HepG2 (cell line): ENCODE data around the gene DDHD1. TPM values are rescaled to one million over a fixed set of nuclear protein-coding genes. Genes with fewer than 3 reads are reported as not detected.

Experiments used
- ATAC-seq: fragments of 200-7000 bp; cut with Tn5 transposase; 3 replicates; pipeline ENCODE4 v1.9.1; 2020; ENCODE audit warnings: mild to moderate bottlenecking, moderate library complexity
- BruUV-seq: library from RNA; stranded (reverse); fragments of 400-500 nt; replicated peaks from 2 replicates; lab custom pipeline; 2021; lab: Mats Ljungman, UMichigan
- CTCF ChIA-PET: fragments of 300-600 bp; formaldehyde crosslinking; extraction: SDS; loops from one replicate; lab custom pipeline; 2021; ENCODE audit warnings: low total read pairs, inconsistent platforms, low intra/inter-chr PET ratio; lab: Yijun Ruan, JAX
- POLR2A ChIA-PET: fragments of 350-600 bp; sonication (Branson Sonifier 250); formaldehyde crosslinking; loops from one replicate; lab custom pipeline; 2020; ENCODE audit warnings: antibody characterized with exemption, inconsistent platforms; lab: Yijun Ruan, JAX
- DNase-seq: peaks from one replicate; pipeline ENCODE4 v3.0.0-alpha.2; 2015; ENCODE audit warnings: low spot score
- FAIRE-seq: peaks from 3 replicates; lab custom pipeline; 2011; peaks lifted over from hg19 to GRCh38; lab: Jason Lieb, UNC
- H2AFZ ChIP-seq: one replicate; pipeline ENCODE4 v1.6.1; 2011; ENCODE audit warnings: low read length, inconsistent platforms
- H3K27ac ChIP-seq: fragments of 300-600 bp; 3 replicates; pipeline ENCODE4 v1.8.0; 2011; ENCODE audit warnings: mixed run types, mild to moderate bottlenecking, mixed read lengths, low read length, inconsistent platforms; ENCODE audit not compliant: insufficient read depth; ENCODE audit errors: extremely low read length
- H3K27me3 ChIP-seq, 2 experiments: fragments of 200-600 bp in 1 of 2; 2 replicates in 1 of 2; 3 replicates in 1 of 2; pipeline versions ENCODE4 v1.6.0 to v1.8.0; 2011; ENCODE audit warnings: low read length in 2 of 2, mild to moderate bottlenecking in 2 of 2, moderate library complexity in 2 of 2, inconsistent platforms in 1 of 2; ENCODE audit not compliant: insufficient read depth in 2 of 2, control insufficient read depth in 1 of 2
- H3K36me3 ChIP-seq, 2 experiments: fragments of 200-600 bp in 1 of 2; replicated peaks in 1 of 2; 2 replicates in 1 of 2; 3 replicates in 1 of 2; pipeline versions ENCODE4 v1.5.1 to v1.8.0; 2011; ENCODE audit warnings: low read length in 2 of 2, inconsistent platforms in 1 of 2; ENCODE audit not compliant: insufficient read depth in 2 of 2, control insufficient read depth in 1 of 2
- H3K4me1 ChIP-seq: 2 replicates; pipeline ENCODE4 v1.5.1; 2012; ENCODE audit warnings: low read length, inconsistent platforms; ENCODE audit not compliant: insufficient read depth
- H3K4me2 ChIP-seq: 2 replicates; pipeline ENCODE4 v1.6.0; 2011; ENCODE audit warnings: low read depth, low read length, inconsistent platforms
- H3K4me3 ChIP-seq, 3 experiments: fragments of 200-600 bp in 1 of 3; sonication (generic), shearing (Covaris generic) in 1 of 3; replicated peaks in 1 of 3; 2 replicates each; pipeline ENCODE4 v1.5.1; 2011 to 2016; ENCODE audit warnings: low read length in 3 of 3, inconsistent platforms in 2 of 3, low read depth in 2 of 3, mild to moderate bottlenecking in 2 of 3, control low read depth in 1 of 3, mixed read lengths in 1 of 3; ENCODE audit not compliant: insufficient read depth in 1 of 3
- H3K79me2 ChIP-seq: one replicate; pipeline ENCODE4 v1.6.1; 2011; ENCODE audit warnings: low read length, inconsistent platforms; ENCODE audit not compliant: insufficient read depth
- H3K9ac ChIP-seq: 2 replicates; pipeline ENCODE4 v1.6.0; 2011; ENCODE audit warnings: mild to moderate bottlenecking, low read depth, low read length, inconsistent platforms; ENCODE audit not compliant: insufficient read depth
- H3K9me3 ChIP-seq: 2 replicates; pipeline ENCODE4 v1.5.1; 2012; ENCODE audit warnings: mild to moderate bottlenecking, low read length
- H4K20me1 ChIP-seq: 2 replicates; pipeline ENCODE4 v1.6.0; 2011; ENCODE audit warnings: inconsistent platforms, mild to moderate bottlenecking, low read length, moderate library complexity; ENCODE audit not compliant: insufficient read depth
- AKNA ChIP-seq: sonication (generic); formaldehyde crosslinking; IDR thresholded peaks from 2 replicates; pipeline ENCODE4 v1.4.0; 2020; ENCODE audit warnings: missing genetic modification reagents, borderline replicate concordance
- BORCS8-MEF2B ChIP-seq: sonication (generic); formaldehyde crosslinking; IDR thresholded peaks from 2 replicates; pipeline ENCODE4 v1.8.0; 2022; ENCODE audit warnings: mild to moderate bottlenecking, missing genetic modification reagents
- MBNL3 ChIP-seq: fragments of 250-450 bp; sonication (Bioruptor Pico); conservative IDR thresholded peaks from 2 replicates; pipeline ENCODE4 v1.8.0; 2022; ENCODE audit warnings: mild to moderate bottlenecking, inconsistent platforms
- RARG ChIP-seq: sonication (generic); formaldehyde crosslinking; IDR thresholded peaks from 2 replicates; pipeline ENCODE4 v1.4.0; 2020; ENCODE audit warnings: low read depth, mild to moderate bottlenecking, missing genetic modification reagents
- TP53 ChIP-seq: sonication (generic); formaldehyde crosslinking; conservative IDR thresholded peaks from 2 replicates; pipeline ENCODE4 v1.4.0; 2020; ENCODE audit warnings: missing genetic modification reagents
- ZHX1 ChIP-seq: sonication (generic); formaldehyde crosslinking; IDR thresholded peaks from 2 replicates; pipeline ENCODE4 v1.8.1; 2022; ENCODE audit warnings: low read depth, mild to moderate bottlenecking, missing genetic modification reagents
- ZNF264 ChIP-seq: sonication (generic); formaldehyde crosslinking; IDR thresholded peaks from 2 replicates; pipeline ENCODE4 v1.4.0; 2020; ENCODE audit warnings: missing genetic modification reagents
- ZNF550 ChIP-seq: sonication (generic); formaldehyde crosslinking; IDR thresholded peaks from 2 replicates; pipeline ENCODE4 v1.4.0; 2020; ENCODE audit warnings: mild to moderate bottlenecking, missing genetic modification reagents, borderline replicate concordance
- ZNF713 ChIP-seq: sonication (generic); formaldehyde crosslinking; IDR thresholded peaks from 2 replicates; pipeline ENCODE4 v1.4.0; 2020; ENCODE audit warnings: mild to moderate bottlenecking, missing genetic modification reagents
- ZNF816 ChIP-seq: sonication (generic); formaldehyde crosslinking; IDR thresholded peaks from 2 replicates; pipeline ENCODE4 v1.8.0; 2022; ENCODE audit warnings: missing genetic modification reagents, mild to moderate bottlenecking, borderline replicate concordance
- ZNF878 ChIP-seq: sonication (generic); formaldehyde crosslinking; IDR thresholded peaks from 2 replicates; pipeline ENCODE4 v1.8.1; 2023; ENCODE audit warnings: mild to moderate bottlenecking, missing genetic modification reagents, moderate library complexity
- whole genome bisulfite sequencing: methylation state at CpG from one replicate; pipeline ENCODE4 v1.1.6; 2017; ENCODE audit warnings: low lambda C conversion rate; 5-methylcytosine and 5-hydroxymethylcytosine counted together
- in situ Hi-C: cut with HindIII; loops from 2 replicates; pipeline ENCODE4 v1.10.0; 2017; ENCODE audit warnings: low pct_unique_long_range_greater_than_20kb; ENCODE audit not compliant: extremely low pct_ligation_motif_present
- intact Hi-C: fragments of 100-400 bp; cut with micrococcal nuclease; formaldehyde crosslinking; loops from one replicate; pipeline ENCODE4 v1.10.0; 2022; ENCODE audit not compliant: unreplicated experiment
- polyA plus RNA-seq, 8 experiments: library from polyadenylated mRNA; depleted of rRNA in 3 of 8; stranded (reverse) in 7 of 8; unstranded in 1 of 8; fragments of >200 nt; fragmentation: Illumina TruSeq in 4 of 8; extraction: Trizol in 4 of 8; gene quantifications; 2 replicates each; pipeline versions ENCODE4 v1.2.1 to v1.2.3, GENCODE V29; 2011 to 2016; ENCODE audit warnings: low read depth in 4 of 8, missing spikeins in 1 of 8, mixed read lengths in 1 of 8; ENCODE audit not compliant: insufficient read depth in 1 of 8
- total RNA-seq, 5 experiments: library from RNA; depleted of rRNA; stranded (reverse); fragments of >200 nt; fragmentation: Illumina TruSeq; extraction: Trizol; gene quantifications; 2 replicates each; pipeline ENCODE4 v1.2.3, GENCODE V29; 2016; ENCODE audit warnings: low read depth in 1 of 5

DDHD1 gene
- total and polyA plus RNA-seq, 2 of the 13 experiments (the other 11 are each of a cell fraction or from before 2014, with no cell fraction given), result 4.6 to 8.3 TPM

- TF ChIP-seq AKNA (CRISPR knock-in tag), result no peak
- TF ChIP-seq RARG, result no peak
- no peak for TF ChIP-seq ZNF264
- TF ChIP-seq, all 625 proteins: peak for 0
Observed at GRCh38 chr14:53147893-53148292, 5.2 kb downstream of the DDHD1 start (continued).

- H3K4me2 ChIP-seq, result no peak overlapping the region
- no peak overlapping the region for H3K4me3 ChIP-seq
- POLR2A ChIA-PET, result no interaction called here
- H3K9ac ChIP-seq, result no peak overlapping the region
- no TSS peak for BruUV-seq
- DNase-seq, result no peak
- in situ Hi-C loops, result no loop called here
- H3K36me3 ChIP-seq, result no peaks in the 10 kb centered on the region
- peaks cover 59% of the 10 kb centered on the region for H3K4me1 ChIP-seq
- ATAC-seq, result no peak
- 94% methylated on average over 2 of the region's 2 CpGs for WGBS
- peaks cover 8% of the 10 kb centered on the region; the same call in 1 of the 2 replicates for H4K20me1 ChIP-seq
- no peak for FAIRE-seq
- peaks cover 33% of the 10 kb centered on the region for H3K79me2 ChIP-seq
- CTCF ChIA-PET, result no interaction called here
- H3K27ac ChIP-seq, result no peak overlapping the region
- no peak overlapping the region for H2AFZ ChIP-seq
- H3K27me3 ChIP-seq, result no peaks in the 10 kb centered on the region
- no peaks in the 10 kb centered on the region for H3K9me3 ChIP-seq
- intact Hi-C loops, result no loop called here
- no peak for TF ChIP-seq BORCS8-MEF2B
- no peak for TF ChIP-seq ZHX1
- TF ChIP-seq AKNA (CRISPR knock-in tag), result no peak
- no peak for TF ChIP-seq TP53 (CRISPR knock-in tag)
- TF ChIP-seq ZNF816 (CRISPR knock-in tag), result no peak
- TF ChIP-seq ZNF550, result no peak
- no peak for TF ChIP-seq MBNL3 (CRISPR knock-in tag)
- no peak for TF ChIP-seq ZNF713 (CRISPR knock-in tag)
- no peak for TF ChIP-seq ZNF878 (CRISPR knock-in tag)
Observed at GRCh38 chr14:53147208-53147607, 5.9 kb downstream of the DDHD1 start.
